Suprapubic skin (tissue), 4 donors: ENCODE data around the gene BCL2L1. TPM values are rescaled to one million over a fixed set of nuclear protein-coding genes. Genes with fewer than 3 reads are reported as not detected.

ENCODE experiments used
- DNase-seq, 2 donors: peaks; one replicate each; pipeline ENCODE4 v3.0.0-alpha.2; 2019; ENCODE audit warnings: low spot score in 2 of 2
- H3K27ac ChIP-seq: fragments of 200-600 bp; sonication (generic); one replicate; pipeline ENCODE4 v1.5.1; 2019
- H3K27me3 ChIP-seq: fragments of 200-600 bp; sonication (generic); one replicate; pipeline ENCODE4 v1.5.1; 2019
- H3K36me3 ChIP-seq: fragments of 200-600 bp; sonication (generic); one replicate; pipeline ENCODE4 v1.5.1; 2019
- H3K4me1 ChIP-seq: fragments of 200-600 bp; sonication (generic); one replicate; pipeline ENCODE4 v1.5.1; 2019
- H3K4me3 ChIP-seq: fragments of 200-600 bp; sonication (generic); one replicate; pipeline ENCODE4 v1.5.1; 2019; ENCODE audit warnings: mild to moderate bottlenecking
- H3K9me3 ChIP-seq: fragments of 200-600 bp; sonication (generic); one replicate; pipeline ENCODE4 v1.5.1; 2019
- CTCF ChIP-seq, 2 donors: fragments of 200-600 bp in 1 of 2; fragments of 450-650 bp in 1 of 2; sonication (generic) in 1 of 2; IDR thresholded peaks; one replicate each; pipeline ENCODE4 v1.5.1; 2016 to 2019; ENCODE audit warnings: antibody characterized with exemption in 2 of 2, mild to moderate bottlenecking in 1 of 2, moderate library complexity in 1 of 2
- EP300 ChIP-seq: sonication (generic); formaldehyde crosslinking; IDR thresholded peaks from one replicate; pipeline ENCODE4 v1.6.1; 2017; ENCODE audit warnings: antibody characterized with exemption
- POLR2A ChIP-seq, 2 donors: fragments of 450-650 bp; IDR thresholded peaks; one replicate each; pipeline ENCODE4 v1.6.1; 2017; ENCODE audit warnings: antibody characterized with exemption in 2 of 2, mild to moderate bottlenecking in 2 of 2, moderate library complexity in 2 of 2
- POLR2AphosphoS5 ChIP-seq, 3 donors: sonication (generic); formaldehyde crosslinking; IDR thresholded peaks; one replicate each; pipeline ENCODE4 v1.6.1; 2017; ENCODE audit warnings: antibody characterized with exemption in 3 of 3
- WGBS: methylation state at CpG from one replicate; pipeline ENCODE4 v1.1.5; 2018; 5-methylcytosine and 5-hydroxymethylcytosine counted together
- total RNA-seq, 4 donors: library from RNA; depleted of rRNA; stranded (reverse); fragments of >200 nt; gene quantifications; one replicate each; pipeline ENCODE4 v1.1.0, GENCODE V29; 2016

Gene BCL2L1
- total RNA-seq, 4 donors from 2014 or later, result 104 to 120 (median 107) TPM

- Histone ChIP-seq H3K27me3 (no peaks in the 10 kb centered on the region), H3K27ac (no peak overlapping the region), H3K4me3 (no peak overlapping the region), H3K36me3 (peaks cover 9% of the 10 kb centered on the region), H3K4me1 (peaks cover 67% of the 10 kb centered on the region), H3K9me3 (no peaks in the 10 kb centered on the region)
- WGBS, result 84% methylated on average over 9 of the region's 9 CpGs
- TF ChIP-seq POLR2AphosphoS5 (IDR thresholded peaks at IDR 0.05) (no peak), EP300 (no peak), CTCF (IDR thresholded peaks at IDR 0.05) (no peak), POLR2A (IDR thresholded peaks at IDR 0.05) (no peak)
- DNase-seq, result no peak
Observed at GRCh38 chr20:31679357-31680285, 43.0 kb downstream of the BCL2L1 start.

- Histone ChIP-seq H3K9me3 (no peaks in the 10 kb centered on the region), H3K27ac (no peak overlapping the region), H3K36me3 (peaks cover 5% of the 10 kb centered on the region), H3K27me3 (no peaks in the 10 kb centered on the region), H3K4me1 (peaks cover 65% of the 10 kb centered on the region), H3K4me3 (no peak overlapping the region)
- TF ChIP-seq POLR2A (IDR thresholded peaks at IDR 0.05), result no peak
- TF ChIP-seq EP300, result no peak
- no peak for TF ChIP-seq POLR2AphosphoS5 (IDR thresholded peaks at IDR 0.05)
- no peak for TF ChIP-seq CTCF (IDR thresholded peaks at IDR 0.05)
- 62% methylated on average over 9 of the region's 9 CpGs for WGBS
- DNase-seq, result no peak
Observed at GRCh38 chr20:31678389-31679356, 44.0 kb downstream of the BCL2L1 start.

- peaks cover 72% of the 10 kb centered on the region for H3K4me1 ChIP-seq
- no peak for DNase-seq
- no peaks in the 10 kb centered on the region for H3K27me3 ChIP-seq
- H3K9me3 ChIP-seq, result no peaks in the 10 kb centered on the region
- H3K4me3 ChIP-seq, result no peak overlapping the region
- H3K36me3 ChIP-seq, result peaks cover 5% of the 10 kb centered on the region
- 98% methylated on average over 2 of the region's 2 CpGs for WGBS
- H3K27ac ChIP-seq, result no peak overlapping the region
- TF ChIP-seq EP300 (no peak), CTCF (IDR thresholded peaks at IDR 0.05) (no peak), POLR2A (IDR thresholded peaks at IDR 0.05) (no peak), POLR2AphosphoS5 (IDR thresholded peaks at IDR 0.05) (no peak)
Observed at GRCh38 chr20:31677553-31678260, 45.0 kb downstream of the BCL2L1 start.

- H3K36me3 ChIP-seq, result peaks cover 5% of the 10 kb centered on the region
- H3K4me1 ChIP-seq, result peaks cover 79% of the 10 kb centered on the region
- no peak overlapping the region for H3K4me3 ChIP-seq
- H3K27me3 ChIP-seq, result no peaks in the 10 kb centered on the region
- 83% methylated on average over 7 of the region's 7 CpGs for WGBS
- DNase-seq, result no peak
- TF ChIP-seq POLR2A (IDR thresholded peaks at IDR 0.05) (no peak), CTCF (IDR thresholded peaks at IDR 0.05) (no peak), EP300 (no peak), POLR2AphosphoS5 (IDR thresholded peaks at IDR 0.05) (no peak)
- peak overlapping the region; percentile 7 for H3K27ac ChIP-seq
- no peaks in the 10 kb centered on the region for H3K9me3 ChIP-seq
Observed at GRCh38 chr20:31676609-31676989, 46.1 kb downstream of the BCL2L1 start.
